Sigmoid colon (tissue), 7 donors: ENCODE measurements around the gene SOX6. TPM values are rescaled to one million over a fixed set of nuclear protein-coding genes. Genes with fewer than 3 reads are reported as not detected.

Experiments
- DNase-seq: peaks from one replicate; pipeline ENCODE4 v3.0.0-alpha.2; 2019
- H3K27ac ChIP-seq, 4 donors: fragments of 200-600 bp; sonication (generic); one replicate each; pipeline ENCODE4 v1.5.1; 2016 to 2019; ENCODE audit warnings: mild to moderate bottlenecking in 1 of 4
- H3K27me3 ChIP-seq, 3 donors: fragments of 200-600 bp; sonication (generic); one replicate each; pipeline ENCODE4 v1.5.1; 2019; ENCODE audit warnings: mild to moderate bottlenecking in 1 of 3
- H3K36me3 ChIP-seq, 4 donors: fragments of 200-600 bp; sonication (generic); one replicate each; pipeline ENCODE4 v1.5.1; 2016 to 2019
- H3K4me1 ChIP-seq, 4 donors: fragments of 200-600 bp; sonication (generic); one replicate each; pipeline ENCODE4 v1.5.1; 2017 to 2019
- H3K4me3 ChIP-seq, 4 donors: fragments of 200-600 bp; sonication (generic); one replicate each; pipeline ENCODE4 v1.5.1; 2017 to 2019; ENCODE audit warnings: mild to moderate bottlenecking in 2 of 4, moderate library complexity in 1 of 4
- H3K9me3 ChIP-seq, 4 donors: fragments of 200-600 bp in 3 of 4; sonication (generic) in 3 of 4; one replicate each; pipeline versions ENCODE4 v1.5.1 to v1.6.1; 2013 to 2019
- EP300 ChIP-seq, 4 donors: sonication (generic); formaldehyde crosslinking; IDR thresholded peaks; one replicate each; pipeline ENCODE4 v1.6.1; 2017; ENCODE audit warnings: antibody characterized with exemption in 4 of 4
- POLR2A ChIP-seq, 2 donors: fragments of 450-650 bp; IDR thresholded peaks; one replicate each; pipeline ENCODE4 v1.6.1; 2016; ENCODE audit warnings: antibody characterized with exemption in 2 of 2, mild to moderate bottlenecking in 2 of 2, moderate library complexity in 2 of 2
- POLR2AphosphoS5 ChIP-seq, 4 donors: sonication (generic); formaldehyde crosslinking; IDR thresholded peaks; one replicate each; pipeline ENCODE4 v1.6.1; 2017; ENCODE audit warnings: antibody characterized with exemption in 4 of 4
- WGBS, 2 donors: extraction: QIAGEN DNeasy Blood & Tissue Kit; methylation state at CpG; one replicate each; pipeline ENCODE4 v1.1.7; 2013; 5-methylcytosine and 5-hydroxymethylcytosine counted together
- intact Hi-C: fragments of 100-400 bp; cut with DNase I; formaldehyde crosslinking; loops from one replicate; pipeline ENCODE4 v1.15.1; 2023
- polyA plus RNA-seq, 3 donors: library from polyadenylated mRNA; stranded (reverse); fragments of 200-250 nt; gene quantifications; one replicate each; pipeline ENCODE4 v1.2.3, GENCODE V29; 2013
- total RNA-seq, 4 donors: library from RNA; depleted of rRNA; stranded (reverse); fragments of >200 nt; gene quantifications; one replicate each; pipeline ENCODE4 v1.1.0, GENCODE V29; 2016
- TF ChIP-seq, protein P1 (sequence below), 4 experiments: fragments of 450-650 bp in 3 of 4; fragments of 200-600 bp in 1 of 4; IDR thresholded peaks; one replicate each; pipeline ENCODE4 v1.5.1; 2016 to 2019; ENCODE audit warnings: antibody characterized with exemption in 4 of 4, mild to moderate bottlenecking in 3 of 4, moderate library complexity in 2 of 4
- donor health status: healthy with polysubstance abuse.
- donor health status: Bipolar disorder and iron deficiency.
- donor health status: healthy.

Gene SOX6
- total and polyA plus RNA-seq, 7 donors = 0.46 to 6.1 (median 1.7) TPM

DNA sequence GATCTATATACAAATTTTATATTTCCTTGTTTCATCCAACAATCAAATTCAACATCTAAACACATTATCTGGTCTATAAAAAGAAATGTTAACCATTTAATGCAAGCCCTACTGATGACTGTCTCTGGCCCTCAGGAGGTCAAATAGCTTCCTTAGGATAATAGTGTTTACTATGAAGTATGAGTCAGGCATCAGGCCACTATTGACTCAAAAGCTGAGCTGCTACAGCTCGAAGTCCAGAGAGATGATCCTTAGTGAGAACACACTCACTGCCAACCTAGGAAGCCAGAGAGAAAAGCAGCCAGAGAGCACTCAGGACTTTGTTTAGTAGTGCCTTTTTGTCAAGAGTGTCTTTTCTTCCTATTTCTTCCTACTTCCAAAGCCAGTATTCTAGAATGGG lies 171.8 kb downstream of the SOX6 start:
- H3K27me3 ChIP-seq = no peaks in the 10 kb centered on the region
- DNase-seq = no peak
- WGBS, 2 donors = 7 to 41% methylated on average over 1 of the region's 1 CpG
- intact Hi-C loops = no loop called here
- no peaks in the 10 kb centered on the region for H3K4me1 ChIP-seq
- no peak overlapping the region for H3K4me3 ChIP-seq
- H3K27ac ChIP-seq = no peak overlapping the region
- H3K9me3 ChIP-seq = no peaks in the 10 kb centered on the region
- TF ChIP-seq, protein P1, sequence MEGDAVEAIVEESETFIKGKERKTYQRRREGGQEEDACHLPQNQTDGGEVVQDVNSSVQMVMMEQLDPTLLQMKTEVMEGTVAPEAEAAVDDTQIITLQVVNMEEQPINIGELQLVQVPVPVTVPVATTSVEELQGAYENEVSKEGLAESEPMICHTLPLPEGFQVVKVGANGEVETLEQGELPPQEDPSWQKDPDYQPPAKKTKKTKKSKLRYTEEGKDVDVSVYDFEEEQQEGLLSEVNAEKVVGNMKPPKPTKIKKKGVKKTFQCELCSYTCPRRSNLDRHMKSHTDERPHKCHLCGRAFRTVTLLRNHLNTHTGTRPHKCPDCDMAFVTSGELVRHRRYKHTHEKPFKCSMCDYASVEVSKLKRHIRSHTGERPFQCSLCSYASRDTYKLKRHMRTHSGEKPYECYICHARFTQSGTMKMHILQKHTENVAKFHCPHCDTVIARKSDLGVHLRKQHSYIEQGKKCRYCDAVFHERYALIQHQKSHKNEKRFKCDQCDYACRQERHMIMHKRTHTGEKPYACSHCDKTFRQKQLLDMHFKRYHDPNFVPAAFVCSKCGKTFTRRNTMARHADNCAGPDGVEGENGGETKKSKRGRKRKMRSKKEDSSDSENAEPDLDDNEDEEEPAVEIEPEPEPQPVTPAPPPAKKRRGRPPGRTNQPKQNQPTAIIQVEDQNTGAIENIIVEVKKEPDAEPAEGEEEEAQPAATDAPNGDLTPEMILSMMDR (IDR thresholded peaks at IDR 0.05) = no peak
- TF ChIP-seq POLR2AphosphoS5 (IDR thresholded peaks at IDR 0.05) = no peak
- no peak for TF ChIP-seq EP300 (IDR thresholded peaks at IDR 0.05)
- TF ChIP-seq POLR2A (IDR thresholded peaks at IDR 0.05) = no peak
- no peaks in the 10 kb centered on the region for H3K36me3 ChIP-seq

DNA sequence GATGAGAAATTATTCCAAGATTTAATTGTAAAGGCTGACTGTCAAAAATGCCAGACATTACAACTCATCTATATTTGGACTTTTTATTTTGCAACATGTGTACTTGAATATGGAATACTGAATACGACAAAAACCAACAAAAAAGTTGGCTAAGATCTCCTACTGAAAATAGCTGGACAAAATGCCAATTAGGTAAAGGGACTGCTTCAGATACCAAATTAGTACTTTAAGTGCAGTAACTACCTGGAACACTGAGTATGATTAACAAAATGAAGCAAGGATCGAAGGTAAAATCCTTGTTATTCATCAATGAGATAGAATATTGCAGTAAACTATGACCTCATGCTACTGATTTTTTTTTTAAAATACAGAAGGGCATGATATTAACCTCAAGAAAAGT lies 173.8 kb downstream of the SOX6 start:
- Histone ChIP-seq H3K9me3 (no peaks in the 10 kb centered on the region), H3K27me3 (no peaks in the 10 kb centered on the region), H3K4me1 (no peaks in the 10 kb centered on the region), H3K4me3 (no peak overlapping the region), H3K36me3 (no peaks in the 10 kb centered on the region), H3K27ac (no peak overlapping the region)
- WGBS, 2 donors = 85 to 95% methylated on average over 2 of the region's 2 CpGs
- intact Hi-C loops = no loop called here
- no peak for DNase-seq
- TF ChIP-seq, protein P1 (IDR thresholded peaks at IDR 0.05) = no peak
- no peak for TF ChIP-seq POLR2A (IDR thresholded peaks at IDR 0.05)
- TF ChIP-seq POLR2AphosphoS5 (IDR thresholded peaks at IDR 0.05) = no peak
- TF ChIP-seq EP300 (IDR thresholded peaks at IDR 0.05) = no peak

DNA sequence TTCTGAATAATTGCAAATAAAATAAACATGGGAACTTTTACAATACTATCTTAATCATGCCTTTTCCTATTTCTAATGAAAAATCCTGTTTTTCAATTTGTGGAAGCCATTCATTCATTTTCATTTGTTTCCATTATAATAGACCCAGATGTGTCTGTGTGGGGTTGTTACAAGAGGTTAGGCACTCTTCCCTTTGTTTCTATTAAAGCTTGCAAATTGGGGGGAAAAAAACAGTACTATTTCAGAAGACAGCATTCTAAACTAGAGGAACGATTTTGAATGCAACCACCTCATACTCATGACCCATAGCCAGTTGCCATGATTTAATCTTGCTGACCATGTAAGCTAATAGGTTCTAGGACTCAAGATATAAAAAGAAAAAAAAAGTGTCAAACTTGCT lies 175.5 kb downstream of the SOX6 start:
- DNase-seq = no peak
- 72 to 82% methylated on average over 1 of the region's 1 CpG for WGBS, 2 donors
- TF ChIP-seq POLR2A (IDR thresholded peaks at IDR 0.05) (no peak), POLR2AphosphoS5 (IDR thresholded peaks at IDR 0.05) (no peak), EP300 (IDR thresholded peaks at IDR 0.05) (no peak)
- TF ChIP-seq, protein P1 (IDR thresholded peaks at IDR 0.05) = no peak
- no peaks in the 10 kb centered on the region for H3K36me3 ChIP-seq
- no peaks in the 10 kb centered on the region for H3K27me3 ChIP-seq
- no peaks in the 10 kb centered on the region for H3K9me3 ChIP-seq
- no peak overlapping the region for H3K4me3 ChIP-seq
- H3K27ac ChIP-seq = no peak overlapping the region
- no peaks in the 10 kb centered on the region for H3K4me1 ChIP-seq
- intact Hi-C loops = no loop called here

DNA sequence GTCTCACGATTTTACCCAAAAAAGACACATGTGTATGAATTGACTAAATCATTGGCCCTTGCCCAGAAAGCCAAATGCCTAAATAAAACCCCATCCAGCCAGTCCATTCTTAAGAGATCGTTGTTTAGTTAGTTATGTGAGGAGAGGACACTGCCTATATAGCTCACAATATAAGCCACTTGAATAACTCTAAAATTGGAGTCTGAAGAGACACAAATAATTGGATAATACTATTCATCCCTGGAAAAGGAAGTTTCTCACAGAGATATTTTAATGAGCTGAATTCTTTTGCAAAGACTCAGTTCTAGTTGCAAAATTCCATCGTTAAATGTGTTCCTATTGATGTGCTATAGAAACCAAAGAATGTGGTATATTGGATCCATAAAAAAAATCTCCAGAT lies 176.7 kb downstream of the SOX6 start:
- Histone ChIP-seq H3K27me3 (no peaks in the 10 kb centered on the region), H3K9me3 (no peaks in the 10 kb centered on the region), H3K36me3 (no peaks in the 10 kb centered on the region), H3K27ac (no peak overlapping the region), H3K4me1 (no peaks in the 10 kb centered on the region), H3K4me3 (no peak overlapping the region)
- 75 to 89% methylated on average over 3 of the region's 3 CpGs for WGBS, 2 donors
- TF ChIP-seq, protein P1 (IDR thresholded peaks at IDR 0.05) = no peak
- TF ChIP-seq POLR2A (IDR thresholded peaks at IDR 0.05) (no peak), EP300 (IDR thresholded peaks at IDR 0.05) (no peak), POLR2AphosphoS5 (IDR thresholded peaks at IDR 0.05) (no peak)
- intact Hi-C loops = no loop called here
- DNase-seq = no peak

DNA sequence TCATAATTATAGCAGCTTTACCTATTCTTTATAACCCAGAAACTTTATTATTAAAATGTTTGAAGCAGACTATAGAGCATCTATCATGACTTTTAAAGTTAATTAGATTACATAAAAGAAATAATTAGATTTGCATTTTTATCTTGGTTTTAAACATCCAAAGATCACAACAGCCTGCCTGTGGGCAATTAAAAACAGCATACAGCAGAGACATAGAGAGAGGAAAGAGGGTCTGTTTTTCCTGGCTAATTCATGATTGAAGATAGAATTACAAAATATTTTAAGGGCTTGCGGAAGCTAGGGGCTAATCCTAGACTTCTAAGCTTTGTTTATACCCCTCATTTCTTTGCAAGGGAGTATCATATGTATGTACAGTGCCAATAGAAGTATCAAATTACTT lies 178.1 kb downstream of the SOX6 start:
- intact Hi-C loops = no loop called here
- H3K4me1 ChIP-seq = no peaks in the 10 kb centered on the region
- H3K4me3 ChIP-seq = no peak overlapping the region
- 98% methylated on average over 1 of the region's 1 CpG for WGBS, 2 donors
- no peaks in the 10 kb centered on the region for H3K27me3 ChIP-seq
- DNase-seq = no peak
- H3K36me3 ChIP-seq = no peaks in the 10 kb centered on the region
- no peaks in the 10 kb centered on the region for H3K9me3 ChIP-seq
- no peak for TF ChIP-seq POLR2AphosphoS5 (IDR thresholded peaks at IDR 0.05)
- TF ChIP-seq, protein P1 (IDR thresholded peaks at IDR 0.05) = no peak
- TF ChIP-seq POLR2A (IDR thresholded peaks at IDR 0.05) = no peak
- no peak for TF ChIP-seq EP300 (IDR thresholded peaks at IDR 0.05)
- no peak overlapping the region for H3K27ac ChIP-seq
